ENCODE data around the gene OTP. TPM values are rescaled to one million over a fixed set of nuclear protein-coding genes. Genes with fewer than 3 reads are reported as not detected.

The OTP gene
- total and polyA plus RNA-seq, 12 donors, result 0.10 TPM; not detected in 11

DNA sequence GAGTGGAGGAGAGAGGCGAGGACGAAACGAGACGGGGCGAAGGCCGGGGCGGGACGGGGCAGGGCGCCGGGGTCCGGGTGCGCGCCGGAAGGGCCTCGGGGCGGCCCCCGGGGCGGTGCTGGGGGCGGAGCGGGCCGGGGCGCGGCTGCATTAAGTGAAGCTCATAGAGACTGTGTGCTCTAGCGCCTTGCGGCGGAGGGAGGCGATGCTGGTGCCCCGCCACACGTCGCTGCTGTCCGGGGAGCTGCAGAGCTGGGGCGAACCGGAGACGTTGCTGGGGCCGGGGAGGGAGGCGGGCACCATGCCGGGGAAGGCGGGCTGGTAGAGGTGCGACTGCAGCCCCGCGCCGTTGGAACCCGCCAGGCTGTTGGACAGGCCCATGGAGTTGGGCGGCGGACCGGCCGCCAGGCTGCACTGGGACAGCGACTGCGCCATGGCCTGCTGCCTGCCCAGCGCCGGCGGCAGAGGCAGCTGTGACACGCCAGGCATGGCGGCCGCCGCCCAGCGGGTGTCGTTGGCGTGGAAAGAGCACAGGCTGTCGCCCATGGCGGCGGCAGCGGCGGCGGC is 8.3 kb downstream of the OTP start:
- H3K9me3 ChIP-seq (replicated peaks in 1 of 3), result no peaks in the 10 kb centered on the region
- H3K4me1 ChIP-seq (replicated peaks in 1 of 2), result peaks cover 9 to 12% of the 10 kb centered on the region in 2 donors
- H3K36me3 ChIP-seq (replicated peaks in 1 of 2), result no peaks in the 10 kb centered on the region
- no peak overlapping the region for H3K27ac ChIP-seq
- intact Hi-C loops (cut with DNase I), result loop anchor here in 1 of 2 donors (10.0 kb wide), 1 partner anchor 215 kb away; no protein-coding TSS in a partner anchor
- H3K4me3 ChIP-seq, result peak overlapping the region in 2 of 4 donors; percentile 32 to 56
- DNase-seq, result peak in 4 of 7 donors; percentile 29 to 51 (median 34)
- H3K27me3 ChIP-seq, result peaks cover 97% of the 10 kb centered on the region
- no peak for TF ChIP-seq POLR2A (IDR thresholded peaks at IDR 0.05)
- TF ChIP-seq, protein P1, sequence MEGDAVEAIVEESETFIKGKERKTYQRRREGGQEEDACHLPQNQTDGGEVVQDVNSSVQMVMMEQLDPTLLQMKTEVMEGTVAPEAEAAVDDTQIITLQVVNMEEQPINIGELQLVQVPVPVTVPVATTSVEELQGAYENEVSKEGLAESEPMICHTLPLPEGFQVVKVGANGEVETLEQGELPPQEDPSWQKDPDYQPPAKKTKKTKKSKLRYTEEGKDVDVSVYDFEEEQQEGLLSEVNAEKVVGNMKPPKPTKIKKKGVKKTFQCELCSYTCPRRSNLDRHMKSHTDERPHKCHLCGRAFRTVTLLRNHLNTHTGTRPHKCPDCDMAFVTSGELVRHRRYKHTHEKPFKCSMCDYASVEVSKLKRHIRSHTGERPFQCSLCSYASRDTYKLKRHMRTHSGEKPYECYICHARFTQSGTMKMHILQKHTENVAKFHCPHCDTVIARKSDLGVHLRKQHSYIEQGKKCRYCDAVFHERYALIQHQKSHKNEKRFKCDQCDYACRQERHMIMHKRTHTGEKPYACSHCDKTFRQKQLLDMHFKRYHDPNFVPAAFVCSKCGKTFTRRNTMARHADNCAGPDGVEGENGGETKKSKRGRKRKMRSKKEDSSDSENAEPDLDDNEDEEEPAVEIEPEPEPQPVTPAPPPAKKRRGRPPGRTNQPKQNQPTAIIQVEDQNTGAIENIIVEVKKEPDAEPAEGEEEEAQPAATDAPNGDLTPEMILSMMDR (IDR thresholded peaks at IDR 0.05), result peak in 3 of 6 experiments; percentile 13 to 24 (median 22)
- 0 to 3% (median 2%) methylated on average over 5 to 65 of the region's 65 CpGs for WGBS, 4 donors

- intact Hi-C loops (cut with DNase I), result loop anchor here in 1 of 2 donors (10.0 kb wide), 1 partner anchor 215 kb away; no protein-coding TSS in a partner anchor
- WGBS, 4 donors, result 6 to 7% (median 6%) methylated on average over 21 to 52 of the region's 52 CpGs
- no peak overlapping the region for H3K27ac ChIP-seq
- peak overlapping the region in 2 of 4 donors; percentile 32 to 56 for H3K4me3 ChIP-seq
- H3K27me3 ChIP-seq, result peaks cover 91% of the 10 kb centered on the region
- no peaks in the 10 kb centered on the region for H3K9me3 ChIP-seq (replicated peaks in 1 of 3)
- DNase-seq, result no peak
- TF ChIP-seq, protein P1 (IDR thresholded peaks at IDR 0.05), result no peak
- TF ChIP-seq POLR2A (IDR thresholded peaks at IDR 0.05), result no peak
- no peaks in the 10 kb centered on the region for H3K36me3 ChIP-seq (replicated peaks in 1 of 2)
- peaks cover 9 to 12% of the 10 kb centered on the region in 2 donors for H3K4me1 ChIP-seq (replicated peaks in 1 of 2)
Measured at GRCh38 chr5:77629509-77630113, 8.9 kb downstream of the OTP start.

- Histone ChIP-seq H3K9me3 (replicated peaks in 1 of 3) (no peaks in the 10 kb centered on the region), H3K27ac (no peak overlapping the region), H3K4me1 (replicated peaks in 1 of 2) (peaks cover 9 to 12% of the 10 kb centered on the region in 2 donors), H3K27me3 (peaks cover 85% of the 10 kb centered on the region), H3K36me3 (replicated peaks in 1 of 2) (no peaks in the 10 kb centered on the region), H3K4me3 (peak overlapping the region in 1 of 4 donors; percentile 56)
- 17 to 23% (median 21%) methylated on average over 13 of the region's 13 CpGs for WGBS, 4 donors
- no peak for DNase-seq
- TF ChIP-seq POLR2A (IDR thresholded peaks at IDR 0.05), result no peak
- TF ChIP-seq, protein P1 (IDR thresholded peaks at IDR 0.05), result no peak
- intact Hi-C loops (cut with DNase I), result no loop called here
Measured at GRCh38 chr5:77628840-77629508, 9.5 kb downstream of the OTP start.
